A673 (cell line): ENCODE measurements around the gene EGLN2. TPM values are rescaled to one million over a fixed set of nuclear protein-coding genes. Genes with fewer than 3 reads are reported as not detected.

Experiments used
- BruUV-seq: library from RNA; stranded (reverse); fragments of 400-500 nt; replicated peaks from 2 replicates; lab custom pipeline; 2021; lab: Mats Ljungman, UMichigan
- CTCF ChIA-PET: fragments of 300-600 bp; sonication (Branson Sonifier 250); formaldehyde crosslinking; loops from one replicate; lab custom pipeline; 2022; ENCODE audit warnings: antibody characterized with exemption; lab: Charles Lee
- POLR2A ChIA-PET: fragments of 300-600 bp; sonication (Branson Sonifier 250); formaldehyde crosslinking; loops from one replicate; lab custom pipeline; 2022; ENCODE audit warnings: antibody characterized with exemption; ENCODE audit not compliant: low non-redundant PET; lab: Charles Lee
- DNase-seq: peaks from one replicate; pipeline ENCODE4 v3.0.0-alpha.2; 2015; ENCODE audit warnings: low spot score
- H3K27ac ChIP-seq: fragments of 200-600 bp; sonication (generic); 2 replicates; pipeline ENCODE4 v1.5.1; 2016; ENCODE audit warnings: mixed run types, low read depth, mild to moderate bottlenecking, mixed read lengths, antibody characterized with exemption, low read length; ENCODE audit not compliant: poor library complexity, severe bottlenecking
- H3K27me3 ChIP-seq: fragments of 200-600 bp; sonication (generic); replicated peaks from 2 replicates; pipeline ENCODE4 v1.6.1; 2017; ENCODE audit warnings: mixed run types, low read depth, mild to moderate bottlenecking, mixed read lengths, antibody characterized with exemption, low read length; ENCODE audit not compliant: insufficient read depth, poor library complexity
- H3K36me3 ChIP-seq: fragments of 200-600 bp; sonication (generic); 2 replicates; pipeline ENCODE4 v1.6.1; 2016; ENCODE audit warnings: mixed run types, mild to moderate bottlenecking, mixed read lengths, antibody characterized with exemption, low read length; ENCODE audit not compliant: insufficient read depth, poor library complexity, severe bottlenecking
- H3K4me1 ChIP-seq: fragments of 200-600 bp; sonication (generic); 2 replicates; pipeline ENCODE4 v1.6.1; 2017; ENCODE audit warnings: mixed run types, mild to moderate bottlenecking, mixed read lengths, antibody characterized with exemption, low read length; ENCODE audit not compliant: insufficient read depth, poor library complexity, severe bottlenecking
- H3K4me3 ChIP-seq: fragments of 200-600 bp; sonication (generic); 2 replicates; pipeline ENCODE4 v1.5.1; 2016; ENCODE audit warnings: low read depth, mixed run types, mild to moderate bottlenecking, mixed read lengths, low read length; ENCODE audit not compliant: poor library complexity, severe bottlenecking
- H3K9me3 ChIP-seq: fragments of 200-600 bp; sonication (generic); 2 replicates; pipeline ENCODE4 v1.6.1; 2016; ENCODE audit warnings: mixed run types, low read depth, mild to moderate bottlenecking, mixed read lengths, antibody characterized with exemption, low read length; ENCODE audit not compliant: poor library complexity, severe bottlenecking
- CTCF ChIP-seq: fragments of 300-800, 200-600 bp; sonication (generic); conservative IDR thresholded peaks from 2 replicates; pipeline ENCODE4 v1.5.1; 2017; ENCODE audit warnings: low read depth, mild to moderate bottlenecking, antibody characterized with exemption, low read length, moderate library complexity, mixed read lengths
- EZH2 ChIP-seq: fragments of 200-600 bp; sonication (generic); IDR thresholded peaks from 2 replicates; pipeline ENCODE4 v1.6.1; 2017; ENCODE audit warnings: borderline replicate concordance, low read depth, mild to moderate bottlenecking, mixed read lengths, antibody characterized with exemption, low read length; ENCODE audit not compliant: poor library complexity, severe bottlenecking
- intact Hi-C: fragments of 100-400 bp; cut with micrococcal nuclease; formaldehyde crosslinking; loops from one replicate; pipeline ENCODE4 v1.10.0; 2022; ENCODE audit not compliant: unreplicated experiment
- total RNA-seq: library from RNA; stranded (reverse); gene quantifications from 2 replicates; pipeline ENCODE4 v1.2.3, GENCODE V29; 2021

The EGLN2 gene
- total RNA-seq, 1 experiment from 2014 or later = 113 TPM

- H3K9me3 ChIP-seq = no peaks in the 10 kb centered on the region
Measured at GRCh38 chr19:40801426-40802299, 2.7 kb downstream of the EGLN2 start.

GRCh38 chr19:40802300-40803169 is 3.5 kb downstream of the EGLN2 start:
- H3K4me3 ChIP-seq = no peak overlapping the region
- H3K27me3 ChIP-seq = no peaks in the 10 kb centered on the region
- peaks cover 34% of the 10 kb centered on the region for H3K36me3 ChIP-seq
- intact Hi-C loops = loop anchor here (10.0 kb wide), 1 partner anchor 88 kb away; the partner anchor contains the start of genes COQ8B and ITPKC
- ChIA-PET CTCF (no interaction called here), POLR2A (no interaction called here)
- H3K27ac ChIP-seq = peak overlapping the region; percentile 58
- no peak for TF ChIP-seq CTCF
- TF ChIP-seq EZH2 = no peak
- BruUV-seq = no TSS peak
- H3K9me3 ChIP-seq = no peaks in the 10 kb centered on the region
- DNase-seq = no peak
- H3K4me1 ChIP-seq = peaks cover 67% of the 10 kb centered on the region

More at GRCh38 chr19:40801426-40802299, 2.7 kb downstream of the EGLN2 start:
- intact Hi-C loops = loop anchor here (10.0 kb wide), 1 partner anchor 87 kb away; the partner anchor contains the start of genes COQ8B and ITPKC
- H3K27ac ChIP-seq = peak overlapping the region; percentile 58
- no peak for TF ChIP-seq EZH2
- no peak for TF ChIP-seq CTCF
- no peaks in the 10 kb centered on the region for H3K27me3 ChIP-seq
- peaks cover 28% of the 10 kb centered on the region for H3K36me3 ChIP-seq
- no peak for DNase-seq
- TSS peak; percentile 73 for BruUV-seq
- POLR2A ChIA-PET = no interaction called here
- CTCF ChIA-PET = interaction anchor here (0.6 kb wide), 2 partner anchors 139 to 278 kb away, joined by 5 to 11 read pairs; no protein-coding TSS in a partner anchor
- peak overlapping the region; percentile 97 for H3K4me3 ChIP-seq
- peaks cover 62% of the 10 kb centered on the region for H3K4me1 ChIP-seq

- no peak for TF ChIP-seq CTCF
- no peak for TF ChIP-seq EZH2
- intact Hi-C loops = loop anchor here (10.0 kb wide), 1 partner anchor 89 kb away; the partner anchor contains the start of genes COQ8B and ITPKC
- Histone ChIP-seq H3K4me3 (no peak overlapping the region), H3K9me3 (no peaks in the 10 kb centered on the region), H3K36me3 (peaks cover 42% of the 10 kb centered on the region), H3K27ac (peak overlapping the region; percentile 58), H3K27me3 (no peaks in the 10 kb centered on the region), H3K4me1 (peaks cover 64% of the 10 kb centered on the region)
- POLR2A ChIA-PET = no interaction called here
- no peak for DNase-seq
- CTCF ChIA-PET = no interaction called here
- BruUV-seq = no TSS peak
Measured at GRCh38 chr19:40803170-40803856, 4.3 kb downstream of the EGLN2 start.
